GM19397 (cell line): ENCODE data around the gene EXOC4.
"Not testable (repeated sequence)": the region's sequence is repeated elsewhere in the genome, so short reads cannot be mapped to it uniquely, and the experiment has no call there.

Experiments used
- ATAC-seq: cut with Tn5 transposase; IDR thresholded peaks from one replicate; pipeline ENCODE4 v1.9.1; 2021; ENCODE audit warnings: mild to moderate bottlenecking, moderate library complexity; ENCODE audit not compliant: unreplicated experiment

The EXOC4 gene

DNA sequence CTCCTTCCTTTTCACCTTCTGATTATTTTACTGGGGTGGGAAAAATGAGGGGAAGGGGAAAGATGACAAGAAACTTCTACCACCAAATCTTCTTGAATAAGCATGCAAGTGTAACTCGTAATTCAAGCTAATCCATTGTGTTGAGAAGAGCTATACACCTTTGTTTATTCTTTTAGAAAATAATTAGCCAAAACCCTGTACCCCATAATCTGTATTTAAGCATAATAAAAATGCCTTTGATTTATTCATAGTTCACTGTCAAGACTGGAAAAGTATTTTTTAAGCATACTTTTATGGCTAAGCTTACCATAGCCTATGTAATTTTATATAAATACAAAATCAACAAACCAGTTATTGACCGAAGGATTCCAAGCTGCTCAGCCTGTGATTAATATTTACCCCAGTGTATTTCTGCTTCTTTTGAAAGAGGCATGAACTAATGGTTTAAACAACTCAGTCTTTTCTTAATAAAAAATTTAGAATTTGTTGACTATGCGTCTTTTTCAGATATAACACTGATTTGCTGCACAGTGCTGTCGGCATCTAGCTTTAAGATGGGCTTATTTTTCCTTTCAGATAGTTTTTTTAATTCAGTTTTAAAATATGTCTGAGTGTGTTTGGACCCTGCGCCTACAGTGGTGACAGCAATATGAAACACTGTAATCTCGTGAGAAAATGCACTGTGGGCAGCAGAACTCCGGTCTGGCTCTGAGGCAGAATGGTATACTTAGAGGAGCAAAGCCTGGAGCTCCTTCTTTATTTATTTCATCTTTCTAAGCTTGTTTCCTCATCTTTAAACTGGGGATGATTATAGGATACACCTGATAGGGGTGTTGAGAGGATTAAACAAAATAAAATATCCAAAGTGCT lies 635.4 kb downstream of the EXOC4 start:
- ATAC-seq = no peak

DNA sequence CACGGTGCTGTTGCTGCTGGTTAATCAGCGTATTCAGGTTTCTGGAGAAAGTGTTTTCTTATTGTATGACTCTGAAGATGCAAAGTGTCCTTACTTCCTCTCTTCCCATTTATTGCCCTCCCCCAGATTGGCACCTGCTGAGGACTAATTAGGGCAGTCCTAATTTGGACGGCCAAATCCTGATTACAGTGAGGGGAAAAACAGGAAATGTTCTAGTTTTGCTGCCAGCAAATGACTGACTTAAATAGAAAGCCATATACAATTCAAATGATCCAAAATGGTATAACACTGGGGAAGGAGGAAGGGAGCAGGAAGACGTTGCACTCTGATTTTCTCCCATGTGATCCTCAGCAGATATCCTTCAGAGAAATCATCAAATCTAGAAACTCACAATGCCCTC lies 651.9 kb downstream of the EXOC4 start:
- ATAC-seq = no peak

GRCh38 chr7:133906553-133906952 lies 653.7 kb downstream of the EXOC4 start:
- ATAC-seq = not testable (repeated sequence)

DNA sequence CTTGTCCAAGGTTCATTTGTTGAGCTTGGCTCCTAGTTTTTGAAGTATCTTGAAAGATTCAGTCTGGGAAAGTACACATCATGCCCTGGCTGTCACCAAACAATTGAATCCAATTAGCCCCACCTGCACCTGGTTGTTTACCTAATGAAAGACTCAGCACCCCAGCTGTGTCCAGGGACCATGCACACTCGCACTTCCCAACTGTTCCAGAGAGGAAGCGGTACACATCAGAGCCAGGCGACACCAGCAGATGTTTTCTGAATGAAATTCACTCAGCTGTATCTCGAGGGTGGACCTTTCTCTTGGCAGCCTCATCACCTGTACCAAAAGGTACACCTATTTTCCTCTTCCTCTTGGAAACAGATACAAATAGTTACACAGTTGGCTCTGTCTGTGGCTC lies 657.9 kb downstream of the EXOC4 start:
- no peak for ATAC-seq

GRCh38 chr7:133911724-133912123 lies 658.8 kb downstream of the EXOC4 start:
- no peak for ATAC-seq

DNA sequence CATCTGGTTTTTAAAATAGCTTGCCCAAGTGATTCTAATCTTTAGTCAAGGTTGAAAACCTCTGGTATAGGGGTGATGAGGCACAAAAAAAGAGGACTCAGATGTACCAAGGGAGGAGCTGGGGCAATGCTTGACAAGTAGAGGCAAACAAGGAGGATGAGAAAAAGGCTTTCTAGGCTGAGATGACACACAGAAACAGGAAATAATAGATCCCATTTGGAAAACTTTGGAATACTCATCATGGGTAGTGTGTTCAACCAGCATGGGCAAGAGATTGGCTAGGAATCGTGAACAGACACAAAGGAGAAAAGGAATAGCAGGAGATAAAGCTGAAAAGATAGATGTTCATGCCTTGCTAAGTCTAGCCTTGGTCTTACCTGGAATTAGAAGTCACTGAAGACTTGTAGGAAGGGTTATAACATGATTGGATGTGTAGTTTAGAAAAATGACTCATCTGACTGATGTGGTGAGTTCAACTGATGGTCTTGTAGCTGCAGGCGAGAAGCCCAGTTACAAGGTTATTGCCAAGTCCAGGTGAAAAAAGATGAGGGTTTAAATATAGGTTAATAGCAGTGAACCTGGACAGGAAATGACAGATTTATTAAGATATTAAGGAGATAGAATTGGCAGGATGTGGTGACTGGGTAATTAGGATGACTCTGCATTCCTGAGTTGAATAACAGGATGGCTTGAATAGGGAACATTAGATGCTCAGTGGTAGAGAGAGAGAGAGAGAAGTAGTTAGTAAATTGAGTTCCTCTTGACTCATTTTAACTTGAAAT lies 660.2 kb downstream of the EXOC4 start:
- no peak for ATAC-seq

GRCh38 chr7:133916621-133917020 lies 663.7 kb downstream of the EXOC4 start:
- no peak for ATAC-seq

- ATAC-seq = no peak
Observed at GRCh38 chr7:133919810-133920209, 666.9 kb downstream of the EXOC4 start.

DNA sequence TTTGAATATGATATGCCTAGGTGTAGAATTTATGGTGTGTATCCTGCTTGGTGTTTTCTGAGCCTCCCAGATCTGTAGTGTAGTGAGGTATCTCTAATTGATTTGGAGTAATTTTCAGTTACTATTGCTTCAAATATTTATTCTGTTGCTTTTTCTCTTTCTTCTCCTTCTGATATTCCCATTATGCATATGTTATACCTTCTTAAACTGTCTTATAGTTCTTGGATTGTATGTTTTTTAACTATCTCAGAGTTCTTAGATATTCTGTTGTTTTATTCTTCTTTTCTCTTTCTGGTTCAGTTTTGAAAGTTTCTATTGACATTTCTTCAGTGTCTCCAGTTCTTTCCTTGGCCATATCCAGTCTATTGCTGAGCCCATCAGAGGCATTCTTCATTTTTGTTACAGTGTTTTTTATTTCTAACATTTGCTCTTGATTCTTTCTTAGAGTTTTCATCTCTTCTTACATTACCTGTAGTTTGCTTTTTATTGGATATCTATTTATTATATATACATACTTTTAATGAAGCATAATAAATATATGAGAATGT lies 668.8 kb downstream of the EXOC4 start:
- ATAC-seq = no peak

- ATAC-seq = no peak
Observed at GRCh38 chr7:133923974-133924373, 671.1 kb downstream of the EXOC4 start.

DNA sequence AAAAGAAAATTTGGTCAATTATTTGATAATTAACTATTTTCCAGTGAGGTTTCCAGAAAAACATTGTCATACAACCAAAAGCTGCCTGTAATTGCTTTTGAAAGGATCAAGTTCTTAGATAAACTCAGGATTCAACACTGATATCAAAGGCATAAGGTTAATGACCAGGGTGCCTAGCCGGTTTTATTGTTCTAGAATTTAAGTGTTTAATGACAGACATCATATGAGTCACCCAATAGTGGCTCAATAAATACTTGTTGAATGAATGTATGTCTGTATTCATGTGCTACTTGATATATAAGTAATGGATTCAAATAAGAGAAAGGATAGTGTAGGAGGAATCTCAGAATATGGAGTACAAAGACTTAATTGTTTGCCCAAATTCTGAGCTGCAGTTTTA lies 678.2 kb downstream of the EXOC4 start:
- ATAC-seq = no peak

GRCh38 chr7:133932591-133932990 lies 679.7 kb downstream of the EXOC4 start:
- no peak for ATAC-seq

- ATAC-seq = no peak
Observed at GRCh38 chr7:133934262-133934976, 681.5 kb downstream of the EXOC4 start.

DNA sequence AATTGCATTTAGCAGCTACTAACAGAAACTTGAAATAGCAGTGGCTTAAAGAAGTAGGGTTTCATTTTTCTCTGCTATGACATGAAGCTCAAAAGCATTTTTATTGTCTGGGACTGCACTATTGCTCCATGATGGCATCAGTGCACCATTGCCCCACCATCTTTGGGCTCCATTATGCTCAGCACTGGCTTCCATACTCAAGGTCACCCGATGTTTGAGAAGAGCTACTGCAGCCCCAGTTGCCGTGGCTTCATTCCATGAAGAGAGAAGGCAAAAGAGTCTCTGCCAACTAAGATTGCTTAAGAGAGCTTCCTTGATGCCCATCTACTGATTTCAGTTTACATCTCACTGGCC lies 682.1 kb downstream of the EXOC4 start:
- ATAC-seq = no peak

GRCh38 chr7:133936074-133936473 lies 683.2 kb downstream of the EXOC4 start:
- ATAC-seq = no peak

DNA sequence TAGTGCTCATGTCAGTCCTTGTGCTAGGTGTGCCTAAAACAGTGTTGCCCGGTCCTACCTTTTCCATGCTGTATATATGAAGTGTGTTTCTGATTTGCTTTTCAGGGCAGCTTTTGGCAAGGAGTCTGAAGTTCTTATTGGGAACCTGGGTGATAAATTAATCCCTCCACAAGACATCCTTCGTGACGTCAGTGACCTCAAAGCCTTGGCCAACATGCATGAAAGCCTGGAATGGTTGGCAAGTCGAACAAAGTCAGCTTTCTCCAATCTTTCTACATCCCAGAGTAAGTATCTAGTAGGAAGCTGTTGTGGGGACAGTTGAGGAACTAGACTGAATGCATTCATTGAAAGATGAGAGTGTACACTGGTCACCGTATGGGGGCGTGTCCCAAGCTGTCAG lies 684.9 kb downstream of the EXOC4 start:
- no peak for ATAC-seq

DNA sequence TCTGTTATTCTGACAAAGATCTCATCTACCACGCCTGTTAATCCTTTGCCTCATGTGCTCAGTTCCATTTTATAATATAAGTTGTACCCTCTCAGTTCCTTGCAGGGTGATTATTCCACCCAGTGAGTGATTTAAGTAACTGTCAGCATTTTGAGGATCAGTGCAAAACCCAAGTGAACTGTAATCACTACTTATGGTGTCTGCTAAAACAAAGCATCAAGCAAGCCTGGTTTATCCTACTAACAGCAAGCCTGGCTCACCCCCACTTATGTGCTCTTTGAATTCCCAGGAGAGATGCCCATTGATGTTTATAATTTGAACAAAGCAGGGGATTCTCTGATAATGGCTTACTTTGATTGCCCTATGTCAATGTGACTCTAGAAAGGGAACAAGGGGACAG lies 687.5 kb downstream of the EXOC4 start:
- no peak for ATAC-seq

GRCh38 chr7:133941496-133941895 lies 688.6 kb downstream of the EXOC4 start:
- ATAC-seq = no peak

DNA sequence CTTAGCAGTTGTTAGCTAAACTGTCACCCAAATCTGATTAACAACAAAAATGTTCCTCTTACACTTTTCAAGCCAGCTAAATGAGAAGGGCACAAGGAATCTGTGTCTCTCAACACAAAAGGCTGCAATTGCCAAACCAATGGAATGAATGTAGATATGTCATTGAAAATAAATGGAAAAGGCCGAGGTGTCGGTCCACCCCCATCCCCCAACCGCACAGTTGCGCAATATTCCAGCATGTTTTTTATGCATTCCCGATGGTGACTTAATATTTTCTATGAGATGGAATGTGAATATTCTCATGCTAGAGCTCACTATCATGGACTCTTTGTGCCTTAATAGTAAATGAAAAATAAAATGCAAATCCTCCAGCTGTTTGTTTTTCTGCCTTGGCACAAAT lies 692.6 kb downstream of the EXOC4 start:
- no peak for ATAC-seq

- ATAC-seq = no peak
Observed at GRCh38 chr7:133947458-133948254, 694.8 kb downstream of the EXOC4 start.

GRCh38 chr7:133948588-133948987 lies 695.7 kb downstream of the EXOC4 start:
- no peak for ATAC-seq
